Esophagus muscularis mucosa (tissue), 3 donors: ENCODE results near the gene ABCC10.

ENCODE experiments used
- CTCF ChIP-seq, 3 experiments: fragments of 200-600 bp in 2 of 3; fragments of 450-650 bp in 1 of 3; sonication (generic) in 2 of 3; IDR thresholded peaks; one replicate each; pipeline ENCODE4 v1.5.1; 2017 to 2019; ENCODE audit warnings: antibody characterized with exemption in 3 of 3, mild to moderate bottlenecking in 2 of 3, moderate library complexity in 1 of 3
- POLR2A ChIP-seq: fragments of 450-650 bp; IDR thresholded peaks from one replicate; pipeline ENCODE4 v1.6.1; 2017; ENCODE audit warnings: antibody characterized with exemption, moderate library complexity, mild to moderate bottlenecking, low read depth
- POLR2AphosphoS5 ChIP-seq, 2 donors: sonication (generic); formaldehyde crosslinking; IDR thresholded peaks; one replicate each; pipeline ENCODE4 v1.6.1; 2017; ENCODE audit warnings: antibody characterized with exemption in 2 of 2

GRCh38 chr6:43468240-43468639 is 40.9 kb downstream of the ABCC10 start:
- TF ChIP-seq CTCF (IDR thresholded peaks at IDR 0.05) (no peak), POLR2AphosphoS5 (IDR thresholded peaks at IDR 0.05) (no peak), POLR2A (no peak)
